WERI-Rb-1 (cell line): ENCODE data around the gene EFR3B.

Experiments used
- DNase-seq: peaks from one replicate; pipeline ENCODE4 v3.0.0-alpha.2; 2020
- H3K27ac ChIP-seq: fragments of 250-450 bp; sonication (Bioruptor Pico); 2 replicates; pipeline ENCODE4 v1.5.1; 2020; ENCODE audit warnings: mild to moderate bottlenecking, moderate library complexity
- H3K27me3 ChIP-seq: fragments of 250-450 bp; sonication (Bioruptor Pico); 2 replicates; pipeline ENCODE4 v1.5.1; 2021; ENCODE audit warnings: mild to moderate bottlenecking, low read depth, moderate library complexity; ENCODE audit not compliant: insufficient read depth, severe bottlenecking
- H3K36me3 ChIP-seq: fragments of 250-450 bp; sonication (Bioruptor Pico); 2 replicates; pipeline ENCODE4 v1.5.1; 2020; ENCODE audit warnings: mild to moderate bottlenecking, moderate library complexity
- H3K4me3 ChIP-seq: 2 replicates; pipeline ENCODE4 v1.5.1; 2011; ENCODE audit warnings: low read depth, mild to moderate bottlenecking, control low read depth, low read length
- H3K9me3 ChIP-seq: fragments of 250-450 bp; sonication (Bioruptor Pico); 2 replicates; pipeline ENCODE4 v1.5.1; 2021; ENCODE audit warnings: mild to moderate bottlenecking, moderate library complexity; ENCODE audit not compliant: severe bottlenecking
- TF ChIP-seq, protein P1 (sequence below): IDR thresholded peaks from 2 replicates; pipeline ENCODE4 v1.5.1; 2011; ENCODE audit warnings: low read depth, mild to moderate bottlenecking, control low read depth, inconsistent platforms, low read length

EFR3B gene

DNA sequence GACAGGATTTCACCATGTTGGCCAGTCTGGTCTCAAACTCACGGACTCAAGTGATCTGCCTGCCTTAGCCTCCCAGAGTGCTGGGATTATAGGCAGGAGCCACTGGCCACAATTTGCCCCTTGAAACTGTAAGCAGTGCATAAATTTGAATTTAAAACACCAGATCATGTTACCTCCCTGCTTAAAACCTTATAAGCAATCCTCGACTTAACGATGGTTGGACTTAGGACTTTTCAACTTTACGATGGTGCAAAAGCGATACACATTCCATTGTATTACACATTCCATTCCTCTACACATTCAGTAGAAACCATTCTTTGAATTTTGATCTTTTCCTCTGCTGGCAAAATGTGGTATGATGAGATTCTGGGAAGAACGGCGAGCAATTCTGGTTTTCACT, 23.2 kb upstream of the EFR3B start:
- Histone ChIP-seq H3K27me3 (no peaks in the 10 kb centered on the region), H3K27ac (no peak overlapping the region), H3K9me3 (no peaks in the 10 kb centered on the region), H3K36me3 (no peaks in the 10 kb centered on the region), H3K4me3 (no peak overlapping the region)
- DNase-seq, result no peak
- TF ChIP-seq, protein P1, sequence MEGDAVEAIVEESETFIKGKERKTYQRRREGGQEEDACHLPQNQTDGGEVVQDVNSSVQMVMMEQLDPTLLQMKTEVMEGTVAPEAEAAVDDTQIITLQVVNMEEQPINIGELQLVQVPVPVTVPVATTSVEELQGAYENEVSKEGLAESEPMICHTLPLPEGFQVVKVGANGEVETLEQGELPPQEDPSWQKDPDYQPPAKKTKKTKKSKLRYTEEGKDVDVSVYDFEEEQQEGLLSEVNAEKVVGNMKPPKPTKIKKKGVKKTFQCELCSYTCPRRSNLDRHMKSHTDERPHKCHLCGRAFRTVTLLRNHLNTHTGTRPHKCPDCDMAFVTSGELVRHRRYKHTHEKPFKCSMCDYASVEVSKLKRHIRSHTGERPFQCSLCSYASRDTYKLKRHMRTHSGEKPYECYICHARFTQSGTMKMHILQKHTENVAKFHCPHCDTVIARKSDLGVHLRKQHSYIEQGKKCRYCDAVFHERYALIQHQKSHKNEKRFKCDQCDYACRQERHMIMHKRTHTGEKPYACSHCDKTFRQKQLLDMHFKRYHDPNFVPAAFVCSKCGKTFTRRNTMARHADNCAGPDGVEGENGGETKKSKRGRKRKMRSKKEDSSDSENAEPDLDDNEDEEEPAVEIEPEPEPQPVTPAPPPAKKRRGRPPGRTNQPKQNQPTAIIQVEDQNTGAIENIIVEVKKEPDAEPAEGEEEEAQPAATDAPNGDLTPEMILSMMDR, result no peak

- Histone ChIP-seq H3K9me3 (no peaks in the 10 kb centered on the region), H3K27me3 (no peaks in the 10 kb centered on the region), H3K4me3 (no peak overlapping the region), H3K36me3 (no peaks in the 10 kb centered on the region), H3K27ac (no peak overlapping the region)
- no peak for DNase-seq
- TF ChIP-seq, protein P1, result no peak
Observed at GRCh38 chr2:25021791-25022362, 20.0 kb upstream of the EFR3B start.

- H3K27ac ChIP-seq, result no peak overlapping the region
- no peak overlapping the region for H3K4me3 ChIP-seq
- H3K9me3 ChIP-seq, result no peaks in the 10 kb centered on the region
- TF ChIP-seq, protein P1, result no peak
- H3K36me3 ChIP-seq, result no peaks in the 10 kb centered on the region
- no peak for DNase-seq
- no peaks in the 10 kb centered on the region for H3K27me3 ChIP-seq
Observed at GRCh38 chr2:25023333-25023732, 18.5 kb upstream of the EFR3B start.

DNA sequence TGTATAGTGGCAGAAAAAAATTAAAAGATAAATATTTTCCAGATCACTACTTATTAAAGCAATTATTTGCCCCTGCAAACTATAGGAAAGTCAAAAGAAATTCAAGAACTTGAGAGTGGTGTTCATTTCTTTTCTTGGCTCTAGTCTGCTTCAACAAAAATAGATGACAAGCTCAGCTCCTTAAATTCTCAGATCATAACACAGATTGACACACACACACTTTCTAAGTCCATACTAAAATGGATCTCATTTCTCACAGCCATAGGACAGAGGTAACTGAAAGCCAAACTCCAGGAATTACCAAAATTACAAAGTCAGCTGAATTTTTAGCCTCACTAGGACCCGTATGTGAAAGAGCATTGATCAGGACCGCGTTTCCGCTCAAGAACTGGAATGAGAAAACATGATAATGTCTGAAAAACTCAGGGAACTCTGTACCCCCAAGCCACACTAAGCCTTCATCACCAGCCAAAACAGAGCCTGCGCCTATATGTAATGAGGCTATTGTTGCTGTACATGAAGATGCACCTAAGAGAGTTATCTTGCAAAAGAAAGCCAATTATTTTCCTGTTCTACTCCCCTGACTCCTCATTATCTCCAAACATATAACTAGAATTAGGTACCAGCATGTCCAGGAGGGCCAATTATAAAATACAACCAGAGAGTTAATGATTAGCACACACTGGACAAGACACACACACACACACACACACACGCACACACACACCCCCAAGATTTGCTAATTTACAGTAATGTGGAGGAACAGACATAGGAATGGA, 16.5 kb upstream of the EFR3B start:
- TF ChIP-seq, protein P1, result no peak
- Histone ChIP-seq H3K27ac (no peak overlapping the region), H3K9me3 (no peaks in the 10 kb centered on the region), H3K27me3 (no peaks in the 10 kb centered on the region), H3K36me3 (no peaks in the 10 kb centered on the region), H3K4me3 (no peak overlapping the region)
- no peak for DNase-seq

- Histone ChIP-seq H3K27me3 (no peaks in the 10 kb centered on the region), H3K36me3 (no peaks in the 10 kb centered on the region), H3K27ac (no peak overlapping the region), H3K4me3 (no peak overlapping the region), H3K9me3 (no peaks in the 10 kb centered on the region)
- TF ChIP-seq, protein P1, result no peak
- no peak for DNase-seq
Observed at GRCh38 chr2:25026008-25026530, 15.8 kb upstream of the EFR3B start.
